ENCODE results near the gene PRKG1.
"Not testable (repeated sequence)": the region's sequence is repeated elsewhere in the genome, so short reads cannot be mapped to it uniquely, and the experiment has no call there.

The PRKG1 gene

DNA sequence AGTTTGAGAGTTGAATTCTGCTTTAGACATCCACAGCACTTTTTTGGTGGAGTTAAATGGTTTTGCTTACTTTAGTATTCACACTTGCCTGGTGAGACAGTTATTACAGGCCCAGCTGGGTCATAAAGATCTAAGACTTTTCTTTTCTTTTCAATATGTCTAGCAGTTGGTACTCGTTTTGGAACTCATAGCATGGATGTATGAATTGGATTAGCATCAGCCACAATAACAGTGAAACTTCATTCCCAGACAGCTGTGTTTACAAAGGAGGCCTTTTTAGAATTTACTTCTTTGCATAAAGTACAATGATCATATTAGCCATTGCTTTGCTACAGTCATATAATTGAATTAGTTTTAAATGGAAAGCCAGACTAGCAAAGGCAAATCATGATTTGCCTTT, 1071.3 kb downstream of the PRKG1 start:
- Mint-ChIP-seq H3K4me3 (no peak overlapping the region), H3K36me3 (ENCODE audit: insufficient read depth) (no peaks in the 10 kb centered on the region), H3K4me1 (no peaks in the 10 kb centered on the region), H3K27ac (ENCODE audit: low read depth) (no peak overlapping the region), H3K9me3 (peaks cover 5% of the 10 kb centered on the region), H3K27me3 (no peaks in the 10 kb centered on the region)
- DNase-seq (ENCODE audit: low spot score in 2 of 2) (no peak), ATAC-seq (replicated peaks; ENCODE audit: extremely low read depth, poor library complexity, severe bottlenecking) (no peak)

DNA sequence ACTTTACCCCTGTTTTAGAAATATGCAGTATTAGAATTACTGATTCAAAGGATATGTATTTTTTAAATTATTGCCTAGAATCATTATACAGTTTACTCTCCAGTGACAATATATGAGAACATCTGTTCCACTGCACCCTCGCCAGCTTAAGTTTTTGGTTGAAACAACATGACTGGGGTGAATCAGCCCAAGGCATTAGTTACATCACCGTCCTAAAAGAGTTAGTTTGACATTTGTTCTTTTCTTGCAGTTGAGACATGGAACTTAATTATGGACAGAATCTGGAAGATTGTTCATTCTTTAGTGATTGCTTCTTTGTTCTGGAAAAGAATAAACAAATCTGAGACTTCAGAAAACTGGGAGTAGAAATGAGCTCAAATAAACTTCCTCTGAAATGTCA, 1072.5 kb downstream of the PRKG1 start:
- DNase-seq (ENCODE audit: low spot score in 2 of 2), result no peak
- Mint-ChIP-seq H3K4me1 (no peaks in the 10 kb centered on the region), H3K27ac (ENCODE audit: low read depth) (no peak overlapping the region), H3K27me3 (no peaks in the 10 kb centered on the region), H3K4me3 (no peak overlapping the region), H3K9me3 (peaks cover 5% of the 10 kb centered on the region), H3K36me3 (ENCODE audit: insufficient read depth) (no peaks in the 10 kb centered on the region)
- ATAC-seq (replicated peaks; ENCODE audit: extremely low read depth, poor library complexity, severe bottlenecking), result no peak

DNA sequence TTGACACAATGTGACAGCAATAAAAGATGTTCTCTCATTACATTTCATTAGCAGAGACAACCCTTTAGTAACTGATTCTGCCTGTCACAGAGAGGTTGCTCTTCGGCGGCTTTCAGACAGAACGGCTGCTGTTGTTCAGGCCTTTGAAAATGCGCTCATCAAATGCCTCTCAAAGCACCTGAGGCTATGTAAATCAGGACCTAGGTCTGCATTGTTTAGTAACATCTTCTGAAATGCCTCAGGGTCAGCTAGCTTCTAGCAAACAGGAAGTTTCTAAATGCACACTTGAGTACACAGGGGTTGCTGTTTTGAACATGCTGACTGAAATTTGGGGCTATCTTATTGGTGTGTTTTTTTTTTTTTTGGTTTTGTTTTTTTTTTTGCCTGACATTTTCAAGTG, 1096.5 kb downstream of the PRKG1 start:
- no peaks in the 10 kb centered on the region for H3K4me1 Mint-ChIP-seq
- no peak overlapping the region for H3K4me3 Mint-ChIP-seq
- no peak overlapping the region for H3K27ac Mint-ChIP-seq (ENCODE audit: low read depth)
- H3K9me3 Mint-ChIP-seq, result peaks cover 12% of the 10 kb centered on the region
- ATAC-seq (replicated peaks; ENCODE audit: extremely low read depth, poor library complexity, severe bottlenecking), result no peak
- H3K36me3 Mint-ChIP-seq (ENCODE audit: insufficient read depth), result no peaks in the 10 kb centered on the region
- no peaks in the 10 kb centered on the region for H3K27me3 Mint-ChIP-seq
- DNase-seq (ENCODE audit: low spot score in 2 of 2), result no peak

DNA sequence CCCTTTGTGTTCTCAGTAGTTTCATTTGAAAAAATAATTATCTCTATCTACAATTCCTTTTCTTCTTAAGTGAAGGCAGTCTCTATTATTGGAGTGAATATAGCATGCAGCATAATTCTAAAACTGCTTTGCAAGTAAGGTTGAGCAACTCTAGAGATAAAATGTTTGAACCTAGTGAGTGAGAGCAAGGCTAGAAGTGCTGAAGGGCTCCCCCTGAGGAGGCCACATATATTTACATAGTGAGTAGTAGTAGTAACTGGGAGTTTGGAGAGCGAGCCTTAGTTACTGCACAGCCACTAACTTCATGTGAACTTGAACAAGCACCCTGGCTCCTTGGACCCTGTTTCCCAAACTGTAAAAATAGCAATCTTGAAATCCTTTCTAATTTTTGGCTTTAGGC, 1098.3 kb downstream of the PRKG1 start:
- DNase-seq (ENCODE audit: low spot score in 2 of 2), result no peak
- ATAC-seq (replicated peaks; ENCODE audit: extremely low read depth, poor library complexity, severe bottlenecking), result no peak
- H3K36me3 Mint-ChIP-seq (ENCODE audit: insufficient read depth), result no peaks in the 10 kb centered on the region
- no peak overlapping the region for H3K4me3 Mint-ChIP-seq
- no peak overlapping the region for H3K27ac Mint-ChIP-seq (ENCODE audit: low read depth)
- H3K4me1 Mint-ChIP-seq, result no peaks in the 10 kb centered on the region
- peaks cover 12% of the 10 kb centered on the region for H3K9me3 Mint-ChIP-seq
- H3K27me3 Mint-ChIP-seq, result no peaks in the 10 kb centered on the region

DNA sequence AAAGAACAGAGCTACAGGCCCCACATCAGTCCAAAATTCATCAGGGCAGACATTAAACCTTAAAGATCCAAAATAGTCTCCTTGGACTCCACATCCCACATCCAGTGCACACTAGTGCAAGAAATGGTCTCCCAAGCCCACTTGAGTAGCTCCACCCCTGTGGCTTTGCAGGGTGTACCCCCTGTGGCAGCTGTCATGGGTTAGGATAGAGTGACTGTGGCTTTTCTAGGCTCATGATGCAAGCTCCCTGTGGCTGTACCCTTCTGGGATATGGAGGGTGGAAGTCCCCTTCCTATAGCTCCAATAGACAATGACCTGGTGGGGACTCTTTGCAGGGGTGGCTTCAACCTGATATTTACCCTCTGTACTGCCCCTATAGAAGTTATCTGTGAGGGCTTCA, 1111.0 kb downstream of the PRKG1 start:
- H3K27ac Mint-ChIP-seq (ENCODE audit: low read depth), result no peak overlapping the region
- H3K9me3 Mint-ChIP-seq, result peaks cover 9% of the 10 kb centered on the region
- no peak for ATAC-seq (replicated peaks; ENCODE audit: extremely low read depth, poor library complexity, severe bottlenecking)
- H3K4me3 Mint-ChIP-seq, result no peak overlapping the region
- no peaks in the 10 kb centered on the region for H3K27me3 Mint-ChIP-seq
- no peak for DNase-seq (ENCODE audit: low spot score in 2 of 2)
- no peaks in the 10 kb centered on the region for H3K4me1 Mint-ChIP-seq
- no peaks in the 10 kb centered on the region for H3K36me3 Mint-ChIP-seq (ENCODE audit: insufficient read depth)

DNA sequence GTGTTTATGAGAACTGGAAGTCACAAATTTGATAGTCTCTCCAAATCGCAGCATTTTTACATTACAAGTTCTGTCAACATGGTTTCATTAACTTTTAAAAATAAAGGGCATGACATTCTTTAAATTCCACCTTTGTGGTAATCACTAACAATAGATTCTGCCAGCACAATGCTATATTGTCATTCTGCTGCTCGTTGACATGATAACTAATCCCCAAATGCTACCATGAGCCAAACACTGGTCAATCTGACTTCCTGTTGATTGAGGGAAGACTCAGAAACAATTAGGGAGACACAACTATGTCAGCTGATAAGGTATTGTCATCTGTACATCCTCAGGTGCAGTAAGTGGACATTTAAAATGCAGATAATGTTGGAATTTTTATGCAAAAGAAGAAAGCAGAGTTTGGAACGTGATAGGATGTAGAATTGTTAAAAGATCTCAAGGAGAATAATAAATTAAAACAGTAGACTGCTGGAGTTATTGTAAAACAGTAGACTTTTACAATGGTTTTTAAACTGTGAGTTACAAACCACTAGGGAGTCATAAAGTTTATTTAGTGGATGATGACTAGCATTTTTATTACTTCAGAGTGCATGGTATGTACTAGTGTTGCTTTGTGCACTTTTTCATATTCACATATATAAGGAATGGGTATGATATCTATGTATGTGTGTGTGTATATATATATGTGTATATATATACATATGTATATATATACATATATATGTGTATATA, 1113.4 kb downstream of the PRKG1 start:
- Mint-ChIP-seq H3K9me3 (peaks cover 3% of the 10 kb centered on the region), H3K4me3 (no peak overlapping the region), H3K27me3 (no peaks in the 10 kb centered on the region), H3K4me1 (no peaks in the 10 kb centered on the region), H3K36me3 (ENCODE audit: insufficient read depth) (no peaks in the 10 kb centered on the region), H3K27ac (ENCODE audit: low read depth) (no peak overlapping the region)
- ATAC-seq (replicated peaks; ENCODE audit: extremely low read depth, poor library complexity, severe bottlenecking), result no peak
- no peak for DNase-seq (ENCODE audit: low spot score in 2 of 2)

DNA sequence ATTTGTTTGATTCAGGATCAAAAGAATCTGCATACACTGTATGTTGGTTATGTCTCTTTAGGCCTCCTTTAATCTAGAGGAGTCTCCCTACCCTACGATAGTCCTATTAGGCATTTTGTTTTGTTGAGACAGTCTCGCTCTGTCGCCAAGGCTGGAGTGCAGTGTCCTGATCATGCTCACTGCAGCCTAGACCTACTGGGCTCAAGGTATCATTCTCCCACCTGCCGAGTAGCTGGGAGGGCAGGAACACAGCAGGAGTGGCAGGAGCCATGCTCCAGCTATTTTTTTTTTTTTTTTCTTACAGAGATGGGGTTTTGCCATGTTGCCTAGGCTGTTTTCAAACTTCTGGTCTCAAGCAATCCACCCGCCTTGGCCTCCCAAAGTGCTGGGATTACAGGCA, 1116.8 kb downstream of the PRKG1 start:
- Mint-ChIP-seq H3K4me1 (no peaks in the 10 kb centered on the region), H3K27ac (ENCODE audit: low read depth) (no peak overlapping the region)

DNA sequence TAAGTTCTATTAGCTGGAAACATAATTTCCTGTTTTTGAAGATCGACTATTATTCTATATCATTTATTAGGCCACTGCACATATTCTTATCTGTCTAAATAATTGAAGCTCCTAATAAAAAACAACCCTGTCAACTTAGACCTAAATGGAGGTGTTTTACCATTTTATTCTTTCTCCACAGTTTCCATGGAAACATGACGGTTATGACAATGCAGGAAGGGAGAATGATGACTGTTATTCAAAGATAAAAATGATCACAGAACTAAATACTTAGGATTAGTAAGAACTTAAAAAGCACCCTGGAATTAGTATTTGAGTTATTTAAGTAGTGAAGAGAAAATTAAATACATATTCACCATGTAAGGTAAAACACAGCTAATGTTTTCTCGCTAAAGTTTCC, 1119.9 kb downstream of the PRKG1 start:
- no peak overlapping the region for H3K27ac Mint-ChIP-seq (ENCODE audit: low read depth)
- no peak for ATAC-seq (replicated peaks; ENCODE audit: extremely low read depth, poor library complexity, severe bottlenecking)
- H3K4me1 Mint-ChIP-seq, result no peaks in the 10 kb centered on the region

More for the DNA sequence above, 1116.8 kb downstream of the PRKG1 start:
- no peaks in the 10 kb centered on the region for H3K27me3 Mint-ChIP-seq
- DNase-seq (ENCODE audit: low spot score in 2 of 2), result no peak
- no peak overlapping the region for H3K4me3 Mint-ChIP-seq
- ATAC-seq (replicated peaks; ENCODE audit: extremely low read depth, poor library complexity, severe bottlenecking), result no peak
- no peaks in the 10 kb centered on the region for H3K9me3 Mint-ChIP-seq
- no peaks in the 10 kb centered on the region for H3K36me3 Mint-ChIP-seq (ENCODE audit: insufficient read depth)

DNA sequence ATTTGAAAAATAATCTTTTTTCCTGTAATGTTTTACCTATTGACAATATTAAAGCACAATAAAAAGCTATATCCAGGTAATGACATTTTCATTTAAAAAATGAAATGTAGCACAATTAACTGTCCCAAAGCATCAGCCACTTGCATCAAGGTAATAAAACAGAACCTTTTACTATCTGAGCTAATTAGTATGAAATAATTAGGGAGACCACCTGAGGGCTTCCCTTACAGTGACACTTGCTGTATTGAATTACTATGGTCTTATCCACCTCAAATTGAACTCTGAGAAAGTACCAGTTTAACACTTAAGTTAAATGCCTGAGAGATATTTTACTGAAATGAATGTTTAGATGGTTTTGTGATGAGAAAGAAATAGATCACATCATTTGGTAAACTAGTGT, 1120.4 kb downstream of the PRKG1 start:
- H3K4me1 Mint-ChIP-seq, result no peaks in the 10 kb centered on the region
- H3K27ac Mint-ChIP-seq (ENCODE audit: low read depth), result no peak overlapping the region
- no peak overlapping the region for H3K4me3 Mint-ChIP-seq
- ATAC-seq (replicated peaks; ENCODE audit: extremely low read depth, poor library complexity, severe bottlenecking), result no peak
- H3K27me3 Mint-ChIP-seq, result no peaks in the 10 kb centered on the region
- DNase-seq (ENCODE audit: low spot score in 2 of 2), result no peak
- no peaks in the 10 kb centered on the region for H3K9me3 Mint-ChIP-seq
- H3K36me3 Mint-ChIP-seq (ENCODE audit: insufficient read depth), result no peaks in the 10 kb centered on the region

More for the DNA sequence above, 1119.9 kb downstream of the PRKG1 start:
- H3K4me3 Mint-ChIP-seq, result no peak overlapping the region
- H3K9me3 Mint-ChIP-seq, result no peaks in the 10 kb centered on the region
- H3K27me3 Mint-ChIP-seq, result no peaks in the 10 kb centered on the region
- no peak for DNase-seq (ENCODE audit: low spot score in 2 of 2)
- H3K36me3 Mint-ChIP-seq (ENCODE audit: insufficient read depth), result no peaks in the 10 kb centered on the region

DNA sequence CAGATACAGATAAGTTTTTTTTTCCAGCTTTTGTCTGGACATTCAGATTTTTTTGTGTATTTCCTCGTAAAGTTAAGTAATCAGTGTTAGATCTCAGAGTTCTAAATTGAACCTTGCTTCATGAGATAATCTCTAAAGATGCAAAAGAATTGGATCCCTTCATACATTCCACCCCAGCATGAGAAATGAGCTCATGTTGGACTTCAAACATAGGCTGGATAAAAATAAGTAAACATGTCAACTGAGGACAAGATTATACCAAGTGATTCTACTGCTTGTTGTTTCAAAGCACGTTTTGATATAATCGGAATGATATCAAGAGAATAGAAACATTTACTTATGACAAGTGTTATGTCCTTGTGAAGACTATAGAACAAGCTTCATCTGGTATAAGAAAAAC, 1122.8 kb downstream of the PRKG1 start:
- Mint-ChIP-seq H3K36me3 (ENCODE audit: insufficient read depth) (no peaks in the 10 kb centered on the region), H3K4me1 (no peaks in the 10 kb centered on the region), H3K27ac (ENCODE audit: low read depth) (no peak overlapping the region), H3K27me3 (no peaks in the 10 kb centered on the region), H3K4me3 (no peak overlapping the region), H3K9me3 (no peaks in the 10 kb centered on the region)
- DNase-seq (ENCODE audit: low spot score in 2 of 2), result no peak
- ATAC-seq (replicated peaks; ENCODE audit: extremely low read depth, poor library complexity, severe bottlenecking), result no peak

DNA sequence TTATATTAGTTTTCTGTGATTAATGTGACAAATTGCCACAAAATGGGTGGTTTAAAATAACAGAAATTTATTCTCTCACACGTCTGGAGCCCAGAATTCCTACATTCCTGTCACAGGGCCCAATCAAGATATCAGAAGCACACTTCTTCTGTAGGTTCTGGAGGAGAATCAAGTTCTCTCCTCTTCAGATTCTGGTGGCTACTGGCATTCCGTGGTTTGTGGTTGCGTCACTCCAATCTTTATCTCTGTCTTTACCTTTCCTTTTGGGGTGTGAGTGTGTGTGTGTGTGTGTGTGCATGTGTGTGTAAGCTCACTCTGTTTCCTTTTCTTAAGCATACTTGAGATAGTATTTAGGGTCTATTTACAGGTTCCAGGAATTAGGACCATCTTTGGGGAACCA, 1124.3 kb downstream of the PRKG1 start:
- DNase-seq (ENCODE audit: low spot score in 2 of 2), result no peak
- Mint-ChIP-seq H3K36me3 (ENCODE audit: insufficient read depth) (no peaks in the 10 kb centered on the region), H3K27ac (ENCODE audit: low read depth) (no peak overlapping the region), H3K4me3 (no peak overlapping the region), H3K27me3 (no peaks in the 10 kb centered on the region), H3K4me1 (no peaks in the 10 kb centered on the region), H3K9me3 (no peaks in the 10 kb centered on the region)
- ATAC-seq (replicated peaks; ENCODE audit: extremely low read depth, poor library complexity, severe bottlenecking), result no peak

DNA sequence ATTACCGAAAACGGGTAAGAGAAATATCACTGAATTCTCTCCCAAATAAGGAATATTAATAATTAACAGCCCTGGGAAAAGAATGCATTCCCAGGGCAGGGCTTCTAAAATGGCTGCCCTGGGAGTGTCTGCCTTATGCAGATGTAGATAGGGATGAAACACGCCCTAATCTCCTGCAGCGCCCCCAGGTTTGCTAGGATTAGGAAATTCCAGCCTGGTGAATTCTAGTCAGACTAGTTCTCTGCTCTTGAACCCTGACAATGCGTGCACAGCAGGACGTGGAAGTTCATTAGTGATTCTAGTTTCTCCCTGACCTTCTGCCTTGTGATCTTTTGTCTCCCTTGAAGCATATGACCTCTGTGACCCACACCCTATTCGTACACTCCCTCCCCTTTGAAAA, 1130.6 kb downstream of the PRKG1 start:
- H3K9me3 Mint-ChIP-seq; DNase-seq (ENCODE audit: low spot score in 2 of 2); H3K27ac Mint-ChIP-seq (ENCODE audit: low read depth); ATAC-seq (replicated peaks; ENCODE audit: extremely low read depth, poor library complexity, severe bottlenecking); H3K36me3 Mint-ChIP-seq (ENCODE audit: insufficient read depth); H3K4me3 Mint-ChIP-seq; H3K4me1 Mint-ChIP-seq: not testable (repeated sequence)
- peaks cover 13% of the 10 kb centered on the region for H3K27me3 Mint-ChIP-seq

DNA sequence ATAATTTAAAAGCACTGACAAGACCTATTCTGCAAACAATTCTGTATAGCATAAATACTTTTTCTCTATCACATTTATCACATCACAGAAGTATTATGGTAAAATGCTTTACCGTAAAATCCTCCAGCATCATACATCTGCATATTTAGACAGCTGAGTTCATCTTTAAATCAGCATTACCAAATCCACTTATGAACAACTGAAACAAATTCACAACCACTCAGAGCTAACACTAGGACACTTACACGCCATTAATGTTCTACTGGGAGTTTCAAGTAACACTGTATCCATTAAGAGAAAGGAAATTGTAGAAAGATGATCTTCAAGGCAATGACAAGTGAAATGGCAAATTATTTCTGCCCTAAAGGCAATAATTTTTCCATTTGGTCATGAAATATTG, 1134.1 kb downstream of the PRKG1 start:
- DNase-seq (ENCODE audit: low spot score in 2 of 2), result no peak
- H3K36me3 Mint-ChIP-seq (ENCODE audit: insufficient read depth), result no peaks in the 10 kb centered on the region
- peaks cover 13% of the 10 kb centered on the region for H3K27me3 Mint-ChIP-seq
- no peak overlapping the region for H3K4me3 Mint-ChIP-seq
- H3K9me3 Mint-ChIP-seq, result no peaks in the 10 kb centered on the region
- no peak for ATAC-seq (replicated peaks; ENCODE audit: extremely low read depth, poor library complexity, severe bottlenecking)
- H3K27ac Mint-ChIP-seq (ENCODE audit: low read depth), result no peak overlapping the region
- no peaks in the 10 kb centered on the region for H3K4me1 Mint-ChIP-seq
